ENCODE data around the gene SCRN2. TPM values are rescaled to one million over a fixed set of nuclear protein-coding genes. Genes with fewer than 3 reads are reported as not detected.

The SCRN2 gene
- total RNA-seq, 1 donor from 2014 or later = 30.9 TPM

DNA sequence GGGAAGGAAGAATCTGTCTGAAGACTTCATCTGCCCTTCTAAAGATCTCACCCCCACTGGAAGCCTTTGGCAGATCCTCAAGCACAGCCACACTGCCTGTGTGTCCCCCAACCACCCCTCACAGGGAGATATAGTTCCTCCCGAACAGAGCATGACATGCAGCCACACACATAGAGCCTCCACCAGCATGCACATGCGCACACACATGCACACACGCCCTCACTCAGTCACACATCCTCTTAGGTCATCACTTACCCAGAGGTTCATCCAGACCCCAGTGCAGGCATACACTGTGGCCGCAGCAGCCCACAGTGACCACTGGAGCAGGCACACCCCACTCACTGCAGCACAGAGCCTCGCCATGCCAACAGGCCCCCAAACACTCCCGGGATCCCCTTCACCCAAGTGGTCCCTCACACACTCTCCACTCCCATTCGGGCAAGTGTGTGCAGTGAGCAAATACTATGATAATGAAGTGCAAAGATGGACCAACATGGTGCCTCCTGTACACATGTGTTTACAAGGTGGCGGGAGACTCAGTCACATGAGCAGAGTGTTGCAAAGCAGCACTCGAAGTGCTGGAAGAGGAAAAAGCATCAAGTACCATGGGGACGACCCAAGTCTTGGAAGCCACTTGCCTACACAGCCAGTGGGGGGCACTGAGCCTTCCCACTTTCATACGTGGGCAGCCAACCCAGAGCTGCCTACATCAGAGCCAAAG, 26.9 kb upstream of the SCRN2 start:
- intact Hi-C loops (cut with DNase I) = no loop called here

GRCh38 chr17:47866941-47867340, 25.9 kb upstream of the SCRN2 start:
- Histone ChIP-seq H3K9me3 (no peaks in the 10 kb centered on the region), H3K4me1 (peaks cover 8% of the 10 kb centered on the region), H3K4me3 (no peak overlapping the region), H3K27me3 (ENCODE audit: low read depth) (peaks cover 5% of the 10 kb centered on the region), H3K36me3 (no peaks in the 10 kb centered on the region), H3K27ac (no peak overlapping the region)
- ATAC-seq = no peak
- intact Hi-C loops (cut with DNase I) = no loop called here
- DNase-seq = no peak
- TF ChIP-seq, protein P1, sequence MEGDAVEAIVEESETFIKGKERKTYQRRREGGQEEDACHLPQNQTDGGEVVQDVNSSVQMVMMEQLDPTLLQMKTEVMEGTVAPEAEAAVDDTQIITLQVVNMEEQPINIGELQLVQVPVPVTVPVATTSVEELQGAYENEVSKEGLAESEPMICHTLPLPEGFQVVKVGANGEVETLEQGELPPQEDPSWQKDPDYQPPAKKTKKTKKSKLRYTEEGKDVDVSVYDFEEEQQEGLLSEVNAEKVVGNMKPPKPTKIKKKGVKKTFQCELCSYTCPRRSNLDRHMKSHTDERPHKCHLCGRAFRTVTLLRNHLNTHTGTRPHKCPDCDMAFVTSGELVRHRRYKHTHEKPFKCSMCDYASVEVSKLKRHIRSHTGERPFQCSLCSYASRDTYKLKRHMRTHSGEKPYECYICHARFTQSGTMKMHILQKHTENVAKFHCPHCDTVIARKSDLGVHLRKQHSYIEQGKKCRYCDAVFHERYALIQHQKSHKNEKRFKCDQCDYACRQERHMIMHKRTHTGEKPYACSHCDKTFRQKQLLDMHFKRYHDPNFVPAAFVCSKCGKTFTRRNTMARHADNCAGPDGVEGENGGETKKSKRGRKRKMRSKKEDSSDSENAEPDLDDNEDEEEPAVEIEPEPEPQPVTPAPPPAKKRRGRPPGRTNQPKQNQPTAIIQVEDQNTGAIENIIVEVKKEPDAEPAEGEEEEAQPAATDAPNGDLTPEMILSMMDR (IDR thresholded peaks at IDR 0.05) = no peak

More for the DNA sequence above, 26.9 kb upstream of the SCRN2 start:
- Histone ChIP-seq H3K27me3 (ENCODE audit: low read depth) (peaks cover 15% of the 10 kb centered on the region), H3K4me3 (no peak overlapping the region), H3K4me1 (peaks cover 9% of the 10 kb centered on the region), H3K27ac (no peak overlapping the region), H3K9me3 (no peaks in the 10 kb centered on the region), H3K36me3 (no peaks in the 10 kb centered on the region)
- TF ChIP-seq, protein P1 (IDR thresholded peaks at IDR 0.05) = no peak
- no peak for DNase-seq
- no peak for ATAC-seq

DNA sequence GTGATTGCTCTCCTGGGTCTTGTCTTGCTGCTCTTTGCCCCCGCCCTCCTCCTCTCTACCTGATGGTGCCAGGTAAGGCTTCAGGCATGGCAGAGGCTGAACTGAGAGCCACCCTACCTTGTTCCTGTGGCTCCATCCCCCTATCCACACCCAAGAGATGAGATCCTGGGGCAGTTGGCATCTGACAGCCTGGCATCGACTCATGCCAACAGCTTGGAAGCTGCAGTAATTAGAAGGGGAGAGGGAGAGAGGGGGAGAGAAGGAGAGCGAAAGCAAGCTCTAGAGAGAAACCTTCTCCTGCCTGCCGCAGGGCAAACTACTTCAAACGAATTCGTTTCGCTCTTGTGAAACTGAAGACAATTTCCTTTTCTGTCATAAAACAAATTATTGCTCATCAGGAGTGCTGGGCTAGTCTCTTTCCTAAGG, 23.7 kb upstream of the SCRN2 start:
- no peak overlapping the region for H3K27ac ChIP-seq
- TF ChIP-seq, protein P1 (IDR thresholded peaks at IDR 0.05) = no peak
- DNase-seq (no peak), ATAC-seq (no peak)
- intact Hi-C loops (cut with DNase I) = no loop called here
- H3K36me3 ChIP-seq = no peaks in the 10 kb centered on the region
- peaks cover 8% of the 10 kb centered on the region for H3K4me1 ChIP-seq
- H3K9me3 ChIP-seq = no peaks in the 10 kb centered on the region
- H3K4me3 ChIP-seq = no peak overlapping the region
- no peaks in the 10 kb centered on the region for H3K27me3 ChIP-seq (ENCODE audit: low read depth)

DNA sequence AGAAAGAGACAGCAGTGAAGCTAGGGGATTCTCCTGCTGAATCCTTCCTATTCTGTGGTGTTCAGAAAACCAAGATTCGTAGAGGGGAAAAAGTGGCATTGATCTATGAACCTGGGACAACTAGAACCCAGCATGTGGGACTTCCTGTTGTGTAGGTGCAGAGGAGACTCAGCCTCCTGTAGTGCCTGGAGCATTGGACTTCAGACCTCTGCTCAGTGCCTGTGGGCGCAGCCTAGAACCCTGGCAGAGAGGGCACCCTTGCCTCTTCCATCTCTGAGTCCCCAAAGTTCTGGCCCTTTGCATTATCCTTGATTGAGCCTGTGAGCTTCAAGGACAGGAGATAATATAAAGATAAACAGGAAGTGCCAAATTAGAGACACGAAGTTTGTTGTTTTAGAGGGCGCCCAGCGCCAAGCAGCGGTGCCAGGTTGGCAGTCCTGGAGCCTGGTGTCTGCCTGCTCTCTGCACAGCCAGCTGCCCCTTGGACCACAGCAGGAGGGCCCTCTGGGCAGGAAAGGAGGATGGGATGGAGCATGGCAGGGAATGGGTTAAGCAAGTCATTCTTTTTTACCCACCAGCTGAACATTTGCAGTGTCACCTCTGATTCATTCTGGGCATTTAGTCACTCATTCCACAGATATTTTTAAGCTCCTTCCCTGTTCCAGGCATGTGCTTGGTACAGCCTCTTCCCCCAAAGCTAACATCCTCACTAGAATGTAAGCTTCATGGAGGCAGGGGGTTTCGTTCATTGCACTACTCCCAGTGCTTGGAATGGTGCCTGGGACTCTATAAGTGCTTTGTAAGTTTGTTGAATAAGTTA, 21.8 kb upstream of the SCRN2 start:
- peak in 1 of 2 donors; percentile 7 for ATAC-seq
- no peak overlapping the region for H3K27ac ChIP-seq
- peaks cover 8% of the 10 kb centered on the region for H3K4me1 ChIP-seq
- no peaks in the 10 kb centered on the region for H3K27me3 ChIP-seq (ENCODE audit: low read depth)
- intact Hi-C loops (cut with DNase I) = no loop called here
- TF ChIP-seq, protein P1 (IDR thresholded peaks at IDR 0.05) = no peak
- H3K9me3 ChIP-seq = no peaks in the 10 kb centered on the region
- H3K36me3 ChIP-seq = no peaks in the 10 kb centered on the region
- DNase-seq = no peak
- H3K4me3 ChIP-seq = no peak overlapping the region

GRCh38 chr17:47860386-47860785, 19.3 kb upstream of the SCRN2 start:
- Histone ChIP-seq H3K27ac (no peak overlapping the region), H3K27me3 (ENCODE audit: low read depth) (peaks cover 4% of the 10 kb centered on the region), H3K4me3 (no peak overlapping the region), H3K36me3 (no peaks in the 10 kb centered on the region), H3K4me1 (peaks cover 8% of the 10 kb centered on the region), H3K9me3 (no peaks in the 10 kb centered on the region)
- intact Hi-C loops (cut with DNase I) = no loop called here
- ATAC-seq (no peak), DNase-seq (no peak)
- TF ChIP-seq, protein P1 (IDR thresholded peaks at IDR 0.05) = no peak
